Panc1 (cell line): Measurements from ENCODE around the gene LSM5. TPM values are rescaled to one million over a fixed set of nuclear protein-coding genes. Genes with fewer than 3 reads are reported as not detected.

Source experiments
- ATAC-seq: fragments of 200-7000 bp; cut with Tn5 transposase; 2 replicates; pipeline ENCODE4 v1.9.1; 2020; ENCODE audit warnings: mild to moderate bottlenecking, moderate library complexity
- BruUV-seq: library from RNA; stranded (reverse); fragments of 400-500 nt; replicated peaks from 2 replicates; lab custom pipeline; 2021; lab: Mats Ljungman, UMichigan
- CTCF ChIA-PET: fragments of 300-600 bp; sonication (Branson Sonifier 250); formaldehyde crosslinking; loops from one replicate; lab custom pipeline; 2022; ENCODE audit warnings: antibody characterized with exemption; lab: Charles Lee
- POLR2A ChIA-PET: fragments of 300-600 bp; sonication (Branson Sonifier 250); formaldehyde crosslinking; loops from one replicate; lab custom pipeline; 2022; ENCODE audit warnings: antibody characterized with exemption; lab: Charles Lee
- DNase-seq: peaks from one replicate; pipeline ENCODE4 v3.0.0-alpha.2; 2010; ENCODE audit warnings: low read depth, low spot score
- H3K27ac ChIP-seq: 2 replicates; pipeline ENCODE4 v1.5.1; 2011; ENCODE audit warnings: mild to moderate bottlenecking, low read length, inconsistent platforms
- H3K27me3 ChIP-seq: fragments of 200-500 bp; sonication (Bioruptor generic); 2 replicates; pipeline ENCODE4 v1.6.0; 2014; ENCODE audit warnings: low read length, inconsistent platforms; ENCODE audit not compliant: control insufficient read depth, insufficient read depth
- H3K36me3 ChIP-seq: fragments of 200-500 bp; sonication (Bioruptor generic); 2 replicates; pipeline ENCODE4 v1.5.1; 2014; ENCODE audit warnings: inconsistent platforms, mild to moderate bottlenecking, low read length, moderate library complexity; ENCODE audit not compliant: control insufficient read depth, insufficient read depth
- H3K4me1 ChIP-seq: 2 replicates; pipeline ENCODE4 v1.5.1; 2011; ENCODE audit warnings: inconsistent platforms, mild to moderate bottlenecking, low read length, moderate library complexity; ENCODE audit not compliant: control insufficient read depth, insufficient read depth
- H3K4me3 ChIP-seq, 2 experiments: 2 replicates each; pipeline ENCODE4 v1.5.1; 2011 to 2012; ENCODE audit warnings: low read depth in 2 of 2, low read length in 2 of 2, mild to moderate bottlenecking in 2 of 2, inconsistent platforms in 1 of 2, moderate library complexity in 1 of 2
- H3K9me3 ChIP-seq: fragments of 200-500 bp; sonication (Bioruptor generic); 2 replicates; pipeline ENCODE4 v1.5.1; 2014; ENCODE audit warnings: low read depth, mild to moderate bottlenecking, inconsistent platforms, low read length, moderate library complexity; ENCODE audit not compliant: control insufficient read depth, insufficient read depth
- CTCF ChIP-seq: fragments of 450-650 bp; IDR thresholded peaks from 2 replicates; pipeline ENCODE4 v1.5.1; 2017; ENCODE audit warnings: mild to moderate bottlenecking
- POLR2AphosphoS5 ChIP-seq: IDR thresholded peaks from 2 replicates; pipeline ENCODE4 v1.6.1; 2012; ENCODE audit warnings: mild to moderate bottlenecking, low read depth, low read length, moderate library complexity
- REST ChIP-seq, 2 experiments: IDR thresholded peaks; 2 replicates each; pipeline ENCODE4 v1.6.1; 2011 to 2012; ENCODE audit warnings: low read depth in 2 of 2, control low read depth in 1 of 2, low read length in 1 of 2, mild to moderate bottlenecking in 1 of 2, moderate library complexity in 1 of 2; ENCODE audit not compliant: insufficient read depth in 1 of 2
- SIN3A ChIP-seq: IDR thresholded peaks from 2 replicates; pipeline ENCODE4 v1.6.1; 2012; ENCODE audit warnings: low read depth, mild to moderate bottlenecking, low read length, moderate library complexity, borderline replicate concordance; ENCODE audit not compliant: insufficient read depth
- TCF7L2 ChIP-seq: IDR thresholded peaks from 2 replicates; pipeline ENCODE4 v1.6.1; 2011; ENCODE audit warnings: mild to moderate bottlenecking, low read depth, low read length, inconsistent platforms
- in situ Hi-C: cut with HindIII; loops from 2 replicates; pipeline ENCODE4 v1.10.0; 2016; ENCODE audit warnings: low sequenced_read_pairs, low pct_unique_long_range_greater_than_20kb
- intact Hi-C: fragments of 100-400 bp; cut with micrococcal nuclease; formaldehyde crosslinking; loops from one replicate; pipeline ENCODE4 v1.10.0; 2022; ENCODE audit not compliant: unreplicated experiment
- total RNA-seq: library from RNA; stranded (reverse); gene quantifications from one replicate; pipeline ENCODE4 v1.2.1, GENCODE V29; 2021; ENCODE audit not compliant: unreplicated experiment

Gene LSM5
- total RNA-seq, 1 experiment from 2014 or later = 109 TPM

GRCh38 chr7:32502728-32503127, 12.5 kb upstream of the LSM5 start:
- intact Hi-C loops = no loop called here
- Histone ChIP-seq H3K36me3 (no peaks in the 10 kb centered on the region), H3K4me1 (peaks cover 17% of the 10 kb centered on the region), H3K9me3 (peaks cover 4% of the 10 kb centered on the region; the same call in 1 of the 2 replicates), H3K4me3 (no peak overlapping the region), H3K27me3 (no peaks in the 10 kb centered on the region), H3K27ac (no peak overlapping the region)
- ATAC-seq (no peak), DNase-seq (no peak)
- ChIA-PET POLR2A (no interaction called here), CTCF (no interaction called here)
- in situ Hi-C loops = no loop called here
- no TSS peak for BruUV-seq
- TF ChIP-seq TCF7L2 = no peak
- TF ChIP-seq CTCF = no peak
- no peak for TF ChIP-seq SIN3A
- no peak for TF ChIP-seq REST (IDR thresholded peaks at IDR 0.05; ENCODE audit: insufficient read depth in 1 of 2, low read depth in 2 of 2, low read length in 1 of 2)
- no peak for TF ChIP-seq POLR2AphosphoS5

GRCh38 chr7:32501522-32501921, 11.3 kb upstream of the LSM5 start:
- TF ChIP-seq REST (IDR thresholded peaks at IDR 0.05; ENCODE audit: insufficient read depth in 1 of 2, low read depth in 2 of 2, low read length in 1 of 2) = no peak
- TF ChIP-seq POLR2AphosphoS5 = no peak
- TF ChIP-seq TCF7L2 = no peak
- no peak for TF ChIP-seq SIN3A
- TF ChIP-seq CTCF = no peak
- ChIA-PET POLR2A (interaction anchor here (0.6 kb wide), 1 partner anchor 38 kb away, joined by 4 read pairs; no protein-coding TSS in a partner anchor), CTCF (no interaction called here)
- in situ Hi-C loops (no loop called here), intact Hi-C loops (no loop called here)
- BruUV-seq = no TSS peak
- no peaks in the 10 kb centered on the region for H3K27me3 ChIP-seq
- DNase-seq (no peak), ATAC-seq (peak; percentile 17; the same call in 1 of the 2 replicates)
- H3K4me1 ChIP-seq = peaks cover 17% of the 10 kb centered on the region
- no peak overlapping the region for H3K27ac ChIP-seq
- H3K4me3 ChIP-seq = no peak overlapping the region
- H3K36me3 ChIP-seq = no peaks in the 10 kb centered on the region
- no peaks in the 10 kb centered on the region for H3K9me3 ChIP-seq
